Posterior vena cava (tissue), 2 donors: ENCODE measurements around the gene PLAC9. TPM values are rescaled to one million over a fixed set of nuclear protein-coding genes. Genes with fewer than 3 reads are reported as not detected.

Experiments
- DNase-seq: peaks from one replicate; pipeline ENCODE4 v3.0.0-alpha.2; 2020; ENCODE audit warnings: low spot score
- intact Hi-C, 2 donors: fragments of 100-400 bp; cut with DNase I; formaldehyde crosslinking; loops; one replicate each; pipeline versions ENCODE4 v1.14.1 to v1.14.2; 2022 to 2023
- total RNA-seq, 2 donors: library from RNA; stranded (reverse); fragmentation: NEBNext Ultra II Directional; extraction: Animal tissue kit (Norgen Biotek cat#: 25700); gene quantifications; one replicate each; pipeline ENCODE4 v1.2.1, GENCODE V29; 2021
- donor health status: DM: yes; HTN: yes; CAD: no.
- donor health status: DM: yes; HTN: yes; CAD: no.

PLAC9 gene
- total RNA-seq, 2 donors from 2014 or later, result 62.4 to 155 TPM

DNA sequence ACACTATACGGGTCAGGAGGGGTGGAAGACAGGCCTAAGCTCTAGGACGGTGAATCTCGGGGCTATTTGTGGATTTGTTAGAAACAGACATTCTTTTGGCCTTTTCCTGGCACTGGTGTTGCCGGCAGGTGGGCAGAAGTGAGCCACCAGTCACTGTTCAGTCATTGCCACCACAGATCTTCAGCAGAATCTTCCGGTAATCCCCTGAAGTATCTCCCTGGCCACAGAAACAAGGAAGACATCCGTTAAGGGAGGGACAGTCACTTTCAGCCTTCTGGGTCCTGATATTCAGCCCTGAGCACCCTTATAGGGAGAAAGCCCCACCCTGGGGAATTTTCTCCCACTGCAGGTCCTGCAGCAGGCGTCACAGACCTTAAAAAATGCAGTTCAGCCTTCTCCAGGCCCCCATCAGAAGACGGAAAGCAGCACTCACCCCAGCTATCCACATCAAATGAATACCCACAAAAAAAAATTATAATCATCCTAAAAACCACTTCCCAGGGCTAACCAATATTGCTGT lies 23.2 kb downstream of the PLAC9 start:
- intact Hi-C loops, result loop anchor here in 1 of 2 donors (1.0 kb wide), 1 partner anchor 10 kb away; no protein-coding TSS in a partner anchor
- DNase-seq, result no peak

DNA sequence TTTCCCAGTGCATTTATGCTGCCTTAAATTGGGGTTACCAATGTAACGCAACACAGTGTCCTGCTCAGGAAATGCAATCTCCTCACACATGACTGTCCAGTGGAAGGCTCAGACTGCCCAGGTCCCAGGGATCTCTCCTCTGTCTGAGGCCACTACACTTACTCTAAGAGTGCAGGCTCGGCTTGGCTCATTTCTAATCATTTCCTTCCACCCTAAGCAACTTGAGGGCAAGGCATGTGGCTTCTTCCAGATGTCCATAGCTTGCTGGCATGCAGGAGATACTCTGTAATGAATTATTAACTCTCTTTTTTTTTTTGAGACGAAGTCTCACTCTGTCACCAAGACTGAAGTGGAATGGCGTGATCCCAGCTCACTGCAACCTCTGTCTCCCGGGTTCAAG lies 23.7 kb downstream of the PLAC9 start:
- intact Hi-C loops, result loop anchor here in 1 of 2 donors (1.0 kb wide), 1 partner anchor 11 kb away; no protein-coding TSS in a partner anchor

DNA sequence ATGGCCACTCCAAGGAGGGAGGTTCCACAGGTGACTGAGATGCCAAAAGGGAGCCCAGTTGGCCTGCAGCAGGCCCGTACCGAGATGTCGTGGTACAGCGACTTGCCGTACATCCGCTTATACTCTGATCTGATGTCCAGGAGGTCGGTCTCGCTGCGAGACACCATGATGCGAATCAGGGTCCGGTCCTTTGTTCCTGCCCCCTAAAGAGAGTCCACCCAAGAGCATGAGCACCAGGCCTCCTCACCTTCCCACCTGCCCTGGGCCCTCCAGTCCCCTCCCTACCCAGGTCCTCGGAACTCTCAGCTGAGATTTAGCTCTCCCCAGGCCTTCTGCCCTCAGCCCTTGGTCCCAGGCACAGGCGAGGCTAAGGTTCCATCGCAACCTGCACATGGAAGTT lies 25.0 kb downstream of the PLAC9 start:
- intact Hi-C loops, result no loop called here
- no peak for DNase-seq

More for the DNA sequence above, 23.7 kb downstream of the PLAC9 start:
- DNase-seq, result no peak

DNA sequence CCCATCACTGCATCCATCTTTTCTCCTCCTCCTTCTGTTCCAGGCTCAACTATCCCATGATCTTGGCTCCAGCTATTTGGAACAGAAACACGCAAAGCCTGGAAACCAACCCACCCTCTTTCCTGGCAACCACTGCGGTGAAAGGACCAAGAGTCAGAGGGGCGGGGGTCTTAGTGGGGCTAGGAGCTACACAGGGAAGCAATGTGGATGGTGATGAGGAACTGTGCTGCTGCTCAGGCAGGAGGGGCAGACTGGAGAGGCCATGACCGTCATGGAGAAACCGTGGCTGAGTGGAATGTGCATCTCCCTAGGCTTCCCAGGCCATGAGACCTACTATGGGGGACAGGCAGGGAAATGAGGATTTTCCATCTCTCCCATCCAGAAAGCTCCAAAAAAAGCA lies 25.6 kb downstream of the PLAC9 start:
- no peak for DNase-seq
- intact Hi-C loops, result loop anchor here in 1 of 2 donors (2.0 kb wide), 1 partner anchor 45 kb away; no protein-coding TSS in a partner anchor

DNA sequence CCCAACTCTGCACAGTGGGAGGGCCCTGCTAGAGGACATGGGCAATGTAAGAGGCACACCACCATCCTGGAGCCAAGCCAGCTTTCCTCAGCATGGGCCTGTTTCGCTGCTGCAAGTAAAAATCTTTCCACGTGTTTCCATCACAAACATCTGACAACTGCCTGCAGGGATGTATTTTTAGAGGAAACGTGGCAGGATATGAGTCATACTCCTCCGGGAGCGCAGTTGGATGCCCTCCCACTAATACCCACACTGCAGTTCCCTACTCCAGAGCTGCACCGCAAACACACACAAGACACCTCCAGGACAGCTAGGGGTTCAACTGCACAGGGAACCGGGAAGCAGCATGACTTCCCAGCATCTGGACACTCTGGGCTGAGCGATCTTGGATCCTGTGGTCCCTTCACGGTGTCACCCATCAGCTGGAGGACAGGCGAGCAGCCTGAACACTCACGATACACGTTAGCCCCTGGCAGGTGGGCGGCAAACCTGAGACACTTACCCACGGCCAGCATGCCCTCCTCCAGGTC lies 26.1 kb downstream of the PLAC9 start:
- peak; percentile 95 for DNase-seq
- intact Hi-C loops, result loop anchor here in 1 of 2 donors (2.0 kb wide), 1 partner anchor 44 kb away; no protein-coding TSS in a partner anchor

DNA sequence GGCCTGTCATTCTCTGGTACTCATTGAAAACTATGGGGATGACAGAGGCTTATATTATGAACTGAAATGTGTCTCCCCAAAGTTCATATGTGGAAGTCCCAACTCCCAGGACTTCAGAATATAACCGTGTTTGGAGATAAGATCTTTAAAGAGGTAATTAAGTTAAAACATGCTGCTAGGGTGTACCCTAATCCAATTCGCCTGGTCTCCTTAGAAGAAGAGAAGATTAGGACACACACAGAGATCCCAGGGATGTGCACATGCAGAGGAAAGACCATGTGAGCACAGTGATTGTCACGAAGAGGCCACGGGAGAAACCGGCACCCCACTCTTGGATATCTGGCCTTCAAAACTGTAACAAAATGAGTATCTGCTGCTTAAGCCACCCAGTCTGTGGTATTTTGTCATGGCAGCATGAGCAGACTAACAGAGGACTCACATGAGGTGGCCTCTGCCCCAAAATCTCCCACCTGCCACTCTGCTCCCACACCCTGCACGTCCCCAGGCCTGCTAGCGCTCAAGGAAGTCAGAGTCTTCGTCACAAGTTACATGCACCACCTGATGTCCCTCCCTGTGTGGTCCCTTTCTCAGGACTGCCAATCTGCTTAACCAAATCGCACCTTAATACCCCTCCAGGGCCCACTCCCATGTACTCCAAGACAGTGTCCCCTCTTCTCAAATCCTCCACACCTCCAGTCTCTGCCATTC lies 26.8 kb downstream of the PLAC9 start:
- no peak for DNase-seq
- intact Hi-C loops, result loop anchor here in 1 of 2 donors (2.0 kb wide), 1 partner anchor 43 kb away; no protein-coding TSS in a partner anchor

DNA sequence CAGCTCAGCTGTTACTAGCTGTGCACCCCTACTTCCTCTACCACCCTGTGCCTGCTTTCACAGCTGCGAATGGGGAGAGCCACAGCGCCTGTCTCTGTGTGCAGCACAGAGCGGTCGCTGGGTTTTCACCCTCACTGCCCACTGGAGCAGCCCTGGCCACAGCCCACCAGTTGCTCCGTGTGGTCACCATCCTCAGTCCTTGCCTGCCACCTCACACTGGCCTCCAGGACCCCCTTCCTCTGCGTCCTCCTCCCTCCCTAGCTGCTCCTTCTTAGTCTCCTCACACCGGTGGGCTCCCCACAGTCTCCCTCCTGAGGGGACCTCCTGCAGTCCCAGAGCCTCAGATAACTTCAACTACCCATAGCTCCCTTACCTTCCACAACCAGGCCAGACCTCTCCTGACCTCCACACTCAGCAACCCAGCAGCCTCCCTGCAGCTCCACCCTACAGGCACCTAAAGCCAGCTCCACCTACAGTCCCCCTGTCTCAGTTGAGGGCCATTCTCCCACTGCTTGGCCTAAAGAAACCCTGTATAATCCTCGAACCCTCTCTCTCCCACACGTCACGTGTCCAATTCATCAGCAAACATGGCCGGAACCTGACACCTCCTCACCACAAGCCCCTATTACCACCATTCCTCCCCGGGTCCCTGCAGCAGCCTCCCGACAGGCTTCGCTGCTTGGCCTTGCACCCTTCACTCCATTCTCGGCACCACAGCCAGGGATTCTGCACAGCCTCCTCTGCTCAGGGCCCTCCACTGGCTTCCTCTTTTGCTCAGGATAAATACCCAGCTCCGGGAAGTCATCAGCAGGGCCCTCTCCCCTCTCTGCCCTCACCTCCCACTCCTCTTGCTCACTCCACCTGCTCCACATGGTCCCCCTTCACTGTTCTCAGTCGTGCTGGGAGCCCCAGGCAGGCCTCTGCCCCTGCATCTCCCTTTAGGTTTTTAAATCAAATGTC lies 28.1 kb downstream of the PLAC9 start:
- DNase-seq, result no peak
- intact Hi-C loops, result loop anchor here in 1 of 2 donors (5.0 kb wide), 1 partner anchor 42 kb away; no protein-coding TSS in a partner anchor

DNA sequence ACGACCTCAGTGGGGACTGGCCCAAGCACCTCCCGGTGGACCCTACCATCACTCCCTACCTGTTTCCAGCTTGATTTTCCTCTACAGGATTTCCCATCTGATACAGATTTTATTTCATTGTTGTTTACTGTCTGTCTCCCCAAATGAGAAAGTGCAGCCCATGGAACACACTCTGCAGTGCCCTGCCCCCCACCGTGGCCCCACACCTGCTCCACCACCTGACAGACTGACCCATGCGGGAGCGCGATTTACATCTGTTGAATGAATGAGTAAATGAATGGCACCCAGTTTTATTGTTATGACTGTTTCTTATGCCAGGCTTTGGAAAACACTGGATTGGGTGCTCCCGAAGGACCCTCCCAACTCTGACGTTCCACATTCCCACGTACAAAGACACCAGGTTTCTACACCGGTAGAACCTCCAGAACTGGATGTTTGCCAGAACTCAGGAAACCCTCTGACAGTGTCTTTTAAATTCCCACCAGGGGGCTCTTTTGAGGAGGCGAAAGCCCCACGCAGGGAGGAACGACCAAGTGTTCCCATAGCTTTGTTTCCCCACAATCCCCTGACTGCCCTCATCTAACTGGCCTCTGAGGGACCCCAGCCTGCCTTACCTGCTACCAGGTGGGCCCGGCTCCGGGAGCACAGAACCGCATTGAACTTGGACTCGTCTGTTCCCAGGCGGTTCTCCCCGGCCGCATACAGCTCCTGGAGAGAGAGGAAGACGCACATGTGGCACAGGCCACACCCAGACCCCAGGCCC lies 29.0 kb downstream of the PLAC9 start:
- DNase-seq, result no peak
- intact Hi-C loops, result loop anchor here in 1 of 2 donors (5.0 kb wide), 1 partner anchor 41 kb away; no protein-coding TSS in a partner anchor

DNA sequence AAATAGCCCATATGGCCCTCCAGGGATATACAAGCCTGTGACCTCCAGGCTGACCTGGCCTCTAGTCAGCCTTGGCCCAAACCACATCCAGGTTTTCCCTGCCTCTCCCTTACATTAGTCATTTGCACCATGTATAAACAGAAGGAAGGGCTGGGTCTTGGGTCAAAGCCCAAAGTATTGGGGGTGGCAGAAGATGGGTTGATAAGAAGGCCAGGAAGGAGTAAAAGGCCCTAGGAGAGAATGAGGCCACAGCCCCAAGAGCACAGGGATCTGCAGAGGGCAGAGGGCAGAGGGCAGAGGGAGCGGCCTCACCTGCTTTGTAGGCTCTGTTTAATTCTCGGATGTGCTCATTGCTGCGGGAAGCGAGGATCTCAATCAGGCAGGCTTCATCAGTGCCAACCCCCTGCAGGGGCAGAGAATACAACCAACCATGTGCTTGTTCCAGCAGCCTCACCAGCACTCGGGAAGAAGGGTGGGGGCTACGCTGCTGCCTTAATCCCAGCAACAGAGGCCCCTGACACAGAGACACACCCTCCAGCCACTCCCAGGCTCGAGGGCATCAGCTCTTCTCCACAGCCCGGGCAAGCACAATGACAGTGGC lies 31.3 kb downstream of the PLAC9 start:
- intact Hi-C loops, result loop anchor here in 1 of 2 donors (5.0 kb wide), 1 partner anchor 38 kb away; no protein-coding TSS in a partner anchor
- DNase-seq, result no peak

DNA sequence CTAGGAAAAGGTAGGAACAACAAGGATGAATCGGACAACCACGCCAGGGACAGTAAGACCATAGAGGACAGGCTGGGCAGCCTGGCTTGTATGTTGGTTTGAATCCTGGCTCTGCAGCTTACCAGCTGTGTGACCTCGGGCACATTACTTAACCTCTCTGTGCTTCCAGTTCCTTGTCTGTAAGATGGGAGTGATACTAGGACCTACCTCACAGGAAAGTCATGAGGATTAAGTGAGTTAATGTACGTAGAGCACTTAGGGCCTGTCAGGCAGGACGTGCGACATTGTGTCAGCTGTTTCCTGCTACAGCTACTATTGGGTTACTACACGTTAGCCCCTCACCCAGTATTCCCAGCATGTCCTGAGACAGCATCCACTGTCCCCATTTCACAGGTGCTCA lies 32.1 kb downstream of the PLAC9 start:
- intact Hi-C loops, result loop anchor here in 1 of 2 donors (5.0 kb wide), 1 partner anchor 38 kb away; no protein-coding TSS in a partner anchor
- no peak for DNase-seq

DNA sequence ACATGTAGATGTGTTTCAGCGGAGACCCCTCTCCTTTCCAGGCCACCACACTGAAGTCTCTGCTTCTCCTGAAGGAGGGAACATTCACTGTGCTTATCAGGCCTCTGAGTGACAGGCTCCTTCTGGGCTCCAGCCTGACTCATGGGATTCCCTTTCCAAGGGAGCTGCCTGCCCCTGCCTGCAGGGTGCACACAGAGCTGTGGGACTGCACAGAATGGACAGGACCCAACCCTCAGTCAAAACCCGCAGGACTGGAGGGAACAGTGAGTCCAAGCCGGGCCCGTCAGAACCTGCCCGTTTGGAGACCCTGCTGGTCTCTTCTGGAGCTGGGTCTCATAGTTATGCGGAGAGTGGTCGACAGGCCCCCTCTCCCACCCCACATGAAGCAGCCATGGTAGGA lies 32.6 kb downstream of the PLAC9 start:
- intact Hi-C loops, result no loop called here
- peak; percentile 76 for DNase-seq

DNA sequence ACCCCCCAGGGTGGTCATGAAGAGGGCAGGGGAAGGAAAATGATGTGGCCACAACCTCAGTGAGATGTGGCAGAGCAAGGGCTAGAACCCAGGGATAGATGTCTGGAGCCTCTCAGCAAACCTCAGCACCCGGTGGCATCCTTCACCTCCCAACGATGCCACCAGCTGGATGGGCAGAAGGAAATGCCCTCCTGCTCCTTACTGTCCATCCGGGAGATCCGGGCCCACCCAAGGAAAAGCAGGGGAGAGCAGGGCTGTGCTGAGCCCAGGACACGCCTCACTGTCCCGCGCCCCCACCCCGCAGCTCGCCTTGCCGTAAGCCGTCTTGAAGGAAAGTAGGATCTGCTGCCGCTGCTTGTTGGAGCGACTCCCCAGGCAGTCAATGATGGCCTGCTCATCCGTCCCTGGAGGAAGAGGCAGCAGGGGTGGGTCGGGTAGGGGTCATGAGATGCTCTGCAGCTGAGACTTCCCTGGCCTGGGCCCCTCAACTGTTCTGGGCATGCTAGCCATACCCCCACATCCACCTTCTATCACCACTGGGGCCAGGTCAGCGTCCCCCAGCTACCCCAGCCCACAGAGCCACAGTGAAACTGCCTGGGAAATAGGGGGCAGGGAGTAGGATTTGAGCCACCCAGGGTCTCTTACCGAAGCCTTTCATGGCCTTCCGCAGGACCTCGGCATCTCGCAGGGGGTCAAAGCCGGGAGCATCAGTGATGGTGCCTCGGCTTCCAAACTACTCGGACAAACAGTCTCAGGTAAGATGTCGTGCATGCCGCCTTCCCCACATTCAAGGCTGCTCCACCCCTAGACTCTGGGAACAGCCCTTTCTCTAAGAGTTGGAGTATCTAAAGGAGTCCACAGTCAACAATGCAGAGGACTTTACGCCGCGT lies 34.3 kb downstream of the PLAC9 start:
- peak; percentile 81 for DNase-seq
- intact Hi-C loops, result no loop called here

DNA sequence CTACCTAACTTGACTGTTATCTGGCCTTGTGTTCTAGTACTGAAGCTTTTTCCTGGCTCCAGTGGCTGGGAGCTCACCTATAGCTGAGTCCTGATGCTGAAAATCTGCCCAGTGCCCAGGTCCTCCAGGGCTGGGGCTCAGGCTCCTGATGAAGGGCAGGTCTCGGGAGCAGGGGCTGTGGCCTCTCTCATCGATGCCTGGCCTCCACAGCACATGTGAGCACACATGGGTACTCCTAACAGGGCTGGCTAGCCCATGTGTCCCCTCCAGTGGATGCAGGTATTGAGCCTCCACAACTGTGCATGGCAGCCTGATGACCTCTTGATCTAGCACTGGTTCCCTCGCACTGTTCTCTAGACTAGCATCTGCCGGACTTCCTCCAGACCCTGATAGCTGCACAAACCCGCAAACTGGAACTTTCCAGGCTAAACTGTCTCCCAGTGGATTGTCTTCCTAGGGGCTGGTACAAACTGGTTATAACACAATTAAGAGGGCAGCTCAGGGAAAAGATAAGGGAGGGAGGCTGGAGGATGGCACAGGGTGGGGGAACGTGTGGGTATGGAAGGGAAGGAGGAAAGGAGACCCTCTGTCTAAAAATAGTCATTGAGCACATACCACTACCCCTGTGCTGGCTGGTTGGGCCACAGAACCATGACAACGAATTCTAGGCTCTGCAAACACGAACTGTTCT lies 35.1 kb downstream of the PLAC9 start:
- peak; percentile 38 for DNase-seq
- intact Hi-C loops, result no loop called here

DNA sequence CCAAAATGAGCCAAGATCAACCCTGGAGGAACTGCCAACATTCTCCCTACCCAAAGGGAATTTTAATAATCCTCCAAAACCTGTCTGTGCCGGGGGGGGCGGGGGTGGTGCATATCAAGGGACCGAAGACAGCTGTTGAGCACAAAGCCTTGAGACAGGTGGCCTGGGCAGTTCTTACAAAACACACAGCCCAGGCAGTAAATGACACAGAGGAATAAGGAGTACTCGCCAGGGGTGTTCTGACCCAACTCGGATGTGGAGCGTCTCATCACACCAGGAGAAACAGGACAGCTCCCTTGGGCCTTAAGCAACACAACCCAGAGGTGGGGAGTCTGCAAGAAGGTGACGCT lies 35.6 kb downstream of the PLAC9 start:
- intact Hi-C loops, result no loop called here
- peak; percentile 54 for DNase-seq

DNA sequence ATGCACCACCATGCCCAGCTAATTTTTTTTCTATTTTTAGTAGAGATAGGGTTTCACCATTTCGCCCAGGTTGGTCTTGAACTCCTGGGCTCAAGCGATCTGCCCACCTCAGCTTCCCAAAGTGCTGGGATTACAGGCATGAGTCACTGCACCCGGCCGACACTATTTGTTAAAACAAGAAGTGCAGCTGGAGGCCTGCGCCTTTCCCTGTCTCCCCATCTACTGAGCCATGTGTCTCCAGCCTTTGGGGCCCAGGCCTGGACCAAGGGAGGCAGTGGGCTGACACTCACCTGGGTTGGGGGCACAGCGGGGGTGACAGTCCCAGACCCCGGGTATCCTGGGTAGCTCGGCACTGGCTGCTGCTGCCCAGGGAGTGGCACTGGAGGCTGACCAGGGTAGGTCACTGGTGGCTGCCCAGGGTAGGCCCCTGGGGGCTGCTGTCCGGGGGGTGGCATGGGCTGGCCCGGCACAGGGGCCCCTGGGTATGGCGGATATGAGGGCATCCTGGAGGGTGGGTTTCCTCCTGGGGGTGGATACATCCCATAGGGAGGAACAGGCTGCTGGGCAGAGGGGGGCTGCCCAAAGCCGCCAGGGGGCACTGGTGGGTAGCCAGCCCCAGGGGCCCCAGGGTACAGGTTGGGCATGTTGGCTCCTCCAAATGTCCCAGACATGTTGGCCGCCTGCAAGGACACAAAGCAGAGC lies 36.3 kb downstream of the PLAC9 start:
- intact Hi-C loops, result no loop called here
- peak; percentile 78 for DNase-seq

DNA sequence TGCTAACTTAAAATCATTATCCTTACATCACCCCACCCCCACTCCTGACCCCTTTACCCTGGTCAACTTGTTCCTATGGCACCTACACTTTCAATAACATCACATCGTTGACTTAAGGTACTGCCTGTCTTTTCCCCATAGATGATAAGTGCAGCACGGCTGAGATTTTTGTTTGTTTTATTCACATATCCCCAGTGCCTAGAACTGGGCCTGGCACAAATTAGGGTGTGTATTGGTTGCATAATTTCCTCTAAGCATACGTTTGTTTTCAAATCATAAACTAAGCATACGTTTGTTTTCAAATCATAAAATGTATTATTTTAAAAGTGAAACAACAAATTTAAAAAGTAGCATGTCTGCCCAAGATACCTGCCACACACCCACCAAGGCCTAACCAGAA lies 37.5 kb downstream of the PLAC9 start:
- intact Hi-C loops, result no loop called here
- no peak for DNase-seq
